Smooth muscle cell of trachea (primary cell): ENCODE data around the gene SEC63. TPM values are rescaled to one million over a fixed set of nuclear protein-coding genes. Genes with fewer than 3 reads are reported as not detected.

Source experiments
- total RNA-seq: library from RNA; depleted of rRNA; stranded (reverse); fragments of >200 nt; gene quantifications from 2 replicates; pipeline ENCODE4 v1.2.1, GENCODE V29; 2014

The SEC63 gene
- 27.0 and 33.3 TPM in 2 replicates for total RNA-seq

GRCh38 chr6:107957909-107958688 is at the start of gene SEC63:
SEC63 (minus strand) TSS chr6:107958208; CDS start chr6:107958009, 199 bp downstream.

Other genes with a start within 250 kb of the SEC63 start
- gene SCML4, start 133.9 kb downstream of the SEC63 start, total RNA-seq = not detected in 2 replicates
- gene OSTM1, start 116.5 kb upstream of the SEC63 start, total RNA-seq = 22.0 and 51.8 TPM in 2 replicates
- gene NR2E1, start 207.8 kb upstream of the SEC63 start, total RNA-seq = not detected in 2 replicates